CD4-positive, alpha-beta T cell (primary cell): ENCODE measurements around the gene MINDY3. TPM values are rescaled to one million over a fixed set of nuclear protein-coding genes. Genes with fewer than 3 reads are reported as not detected.

Source experiments
- ATAC-seq: fragments of 200-7000 bp; cut with Tn5 transposase; one replicate; pipeline ENCODE4 v1.10.0; 2022; ENCODE audit warnings: mild to moderate bottlenecking; ENCODE audit not compliant: poor library complexity
- CTCF ChIA-PET: fragments of 350-600 bp; sonication (Branson Sonifier 250); formaldehyde crosslinking; loops from one replicate; lab custom pipeline; 2021; ENCODE audit warnings: antibody characterized with exemption, inconsistent platforms; lab: Charles Lee
- POLR2A ChIA-PET: fragments of 350-600 bp; sonication (Branson Sonifier 250); formaldehyde crosslinking; loops from one replicate; lab custom pipeline; 2021; ENCODE audit warnings: antibody characterized with exemption, inconsistent platforms; lab: Charles Lee
- DNase-seq, 14 experiments: peaks; one replicate each; pipeline ENCODE4 v3.0.0-alpha.2; 2013 to 2020; ENCODE audit warnings: mixed read lengths in 2 of 14
- H3K27ac ChIP-seq, 2 donors: one replicate each; pipeline versions ENCODE4 v1.5.1 to v1.7.0; 2013; ENCODE audit warnings: low read length in 2 of 2, low read depth in 1 of 2, mild to moderate bottlenecking in 1 of 2
- H3K27me3 ChIP-seq, 2 experiments: 1 replicate in 1 of 2; 2 replicates in 1 of 2; pipeline versions ENCODE4 v1.6.1 to v1.7.0; 2013; ENCODE audit warnings: low read length in 2 of 2, control low read depth in 1 of 2, mild to moderate bottlenecking in 1 of 2, moderate library complexity in 1 of 2; ENCODE audit not compliant: insufficient read depth in 2 of 2, control insufficient read depth in 1 of 2
- H3K36me3 ChIP-seq: one replicate; pipeline ENCODE4 v1.6.1; 2013; ENCODE audit warnings: low read length, control low read depth; ENCODE audit not compliant: insufficient read depth
- H3K4me1 ChIP-seq: one replicate; pipeline ENCODE4 v1.6.1; 2013; ENCODE audit warnings: low read length, control low read depth; ENCODE audit not compliant: insufficient read depth
- H3K4me3 ChIP-seq: one replicate; pipeline ENCODE4 v1.5.1; 2013; ENCODE audit warnings: mild to moderate bottlenecking, low read length, moderate library complexity
- H3K9me3 ChIP-seq, 2 experiments: 1 replicate in 1 of 2; 2 replicates in 1 of 2; pipeline versions ENCODE4 v1.6.1 to v1.7.0; 2013; ENCODE audit warnings: low read length in 2 of 2, mild to moderate bottlenecking in 2 of 2, control low read depth in 1 of 2, moderate library complexity in 1 of 2; ENCODE audit not compliant: control insufficient read depth in 1 of 2, insufficient read depth in 1 of 2
- H3K27ac Mint-ChIP-seq: one replicate; pipeline ENCODE4 v1.8.0; 2020; ENCODE audit warnings: mixed read lengths
- H3K27me3 Mint-ChIP-seq: one replicate; pipeline ENCODE4 v1.8.0; 2021; ENCODE audit warnings: mixed read lengths
- H3K36me3 Mint-ChIP-seq: one replicate; pipeline ENCODE4 v1.8.0; 2021; ENCODE audit warnings: low read depth, mixed read lengths
- H3K4me1 Mint-ChIP-seq: one replicate; pipeline ENCODE4 v1.8.0; 2021; ENCODE audit warnings: low read depth, mixed read lengths
- H3K4me3 Mint-ChIP-seq: one replicate; pipeline ENCODE4 v1.8.0; 2020; ENCODE audit warnings: mild to moderate bottlenecking, mixed read lengths
- H3K9me3 Mint-ChIP-seq: one replicate; pipeline ENCODE4 v1.8.0; 2020; ENCODE audit warnings: mixed read lengths
- intact Hi-C, 2 experiments: fragments of 100-400 bp; cut with DNase I in 1 of 2; cut with micrococcal nuclease in 1 of 2; formaldehyde crosslinking; loops; one replicate each; pipeline versions ENCODE4 v1.15.1 to v1.9.0; 2023 to 2025; cut with DNase I, micrococcal nuclease
- total RNA-seq, 174 experiments: library from RNA in 2 of 174; stranded (reverse) in 2 of 174; gene quantifications; one replicate each; pipeline ENCODE4 v1.2.3 and lab custom pipeline; 2021 to 2026
- TF ChIP-seq, protein P1 (sequence below): fragments of 200-600 bp; IDR thresholded peaks from one replicate; pipeline ENCODE4 v1.8.0; 2022; ENCODE audit warnings: antibody characterized with exemption, mild to moderate bottlenecking

Gene MINDY3
- total RNA-seq, 2 experiments from 2014 or later: 39.8 to 40.6 TPM

DNA sequence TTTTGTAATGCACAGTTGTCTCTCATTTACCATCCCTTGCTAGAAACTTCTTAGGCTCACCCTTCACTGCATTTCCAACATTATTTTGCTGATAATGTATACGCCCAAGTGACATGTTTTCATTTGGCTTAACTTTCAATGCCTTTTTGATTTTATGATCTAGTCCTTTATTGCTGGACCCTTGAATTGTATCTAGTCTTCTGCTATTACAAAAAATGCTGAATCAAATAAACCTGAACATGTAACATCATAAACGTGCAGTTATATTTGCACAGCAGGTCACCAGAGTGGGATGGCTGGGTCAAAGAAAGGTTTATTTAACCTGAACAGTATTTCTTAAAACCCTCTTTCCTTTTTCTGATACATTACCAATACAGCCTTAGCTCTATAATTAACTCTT lies 63.0 kb downstream of the MINDY3 start:
- ChIA-PET CTCF (no interaction called here), POLR2A (no interaction called here)
- no peaks in the 10 kb centered on the region for H3K9me3 ChIP-seq
- H3K4me3 ChIP-seq: no peak overlapping the region
- intact Hi-C loops: no loop called here
- ATAC-seq: no peak
- TF ChIP-seq, protein P1, sequence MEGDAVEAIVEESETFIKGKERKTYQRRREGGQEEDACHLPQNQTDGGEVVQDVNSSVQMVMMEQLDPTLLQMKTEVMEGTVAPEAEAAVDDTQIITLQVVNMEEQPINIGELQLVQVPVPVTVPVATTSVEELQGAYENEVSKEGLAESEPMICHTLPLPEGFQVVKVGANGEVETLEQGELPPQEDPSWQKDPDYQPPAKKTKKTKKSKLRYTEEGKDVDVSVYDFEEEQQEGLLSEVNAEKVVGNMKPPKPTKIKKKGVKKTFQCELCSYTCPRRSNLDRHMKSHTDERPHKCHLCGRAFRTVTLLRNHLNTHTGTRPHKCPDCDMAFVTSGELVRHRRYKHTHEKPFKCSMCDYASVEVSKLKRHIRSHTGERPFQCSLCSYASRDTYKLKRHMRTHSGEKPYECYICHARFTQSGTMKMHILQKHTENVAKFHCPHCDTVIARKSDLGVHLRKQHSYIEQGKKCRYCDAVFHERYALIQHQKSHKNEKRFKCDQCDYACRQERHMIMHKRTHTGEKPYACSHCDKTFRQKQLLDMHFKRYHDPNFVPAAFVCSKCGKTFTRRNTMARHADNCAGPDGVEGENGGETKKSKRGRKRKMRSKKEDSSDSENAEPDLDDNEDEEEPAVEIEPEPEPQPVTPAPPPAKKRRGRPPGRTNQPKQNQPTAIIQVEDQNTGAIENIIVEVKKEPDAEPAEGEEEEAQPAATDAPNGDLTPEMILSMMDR: no peak
- no peak for DNase-seq
- no peak overlapping the region for H3K27ac Mint-ChIP-seq
- no peaks in the 10 kb centered on the region for H3K4me1 ChIP-seq
- no peaks in the 10 kb centered on the region for H3K4me1 Mint-ChIP-seq
- no peaks in the 10 kb centered on the region for H3K9me3 Mint-ChIP-seq
- no peaks in the 10 kb centered on the region for H3K27me3 Mint-ChIP-seq
- no peaks in the 10 kb centered on the region for H3K27me3 ChIP-seq
- H3K36me3 ChIP-seq: peaks cover 28% of the 10 kb centered on the region
- peaks cover 82% of the 10 kb centered on the region for H3K36me3 Mint-ChIP-seq
- H3K27ac ChIP-seq: no peak overlapping the region
- H3K4me3 Mint-ChIP-seq: no peak overlapping the region

DNA sequence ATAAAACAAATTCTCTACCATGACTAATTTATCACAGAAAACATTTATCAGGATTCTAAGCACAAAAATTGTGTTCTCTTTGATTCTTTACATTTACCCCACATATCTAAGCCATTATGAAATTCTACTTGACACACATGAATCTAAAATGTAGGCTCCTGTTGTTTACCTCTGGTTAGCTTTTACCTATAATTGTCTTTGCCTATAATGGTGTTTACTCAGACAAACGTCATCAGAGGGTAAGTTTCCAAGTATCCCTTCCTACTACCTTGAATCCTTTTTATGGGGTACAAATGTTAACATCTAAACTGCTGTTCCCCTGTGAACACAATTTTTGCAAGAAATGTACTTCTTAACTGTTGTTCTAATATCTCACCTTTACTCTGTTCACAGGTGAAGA lies 63.5 kb downstream of the MINDY3 start:
- no peak for ATAC-seq
- H3K36me3 Mint-ChIP-seq: peaks cover 79% of the 10 kb centered on the region
- no peak overlapping the region for H3K4me3 Mint-ChIP-seq
- intact Hi-C loops: no loop called here
- CTCF ChIA-PET: no interaction called here
- no peak overlapping the region for H3K27ac Mint-ChIP-seq
- no peak for DNase-seq
- H3K9me3 ChIP-seq: no peaks in the 10 kb centered on the region
- TF ChIP-seq, protein P1: no peak
- peaks cover 32% of the 10 kb centered on the region for H3K36me3 ChIP-seq
- no peaks in the 10 kb centered on the region for H3K4me1 ChIP-seq
- H3K4me3 ChIP-seq: no peak overlapping the region
- H3K27ac ChIP-seq: no peak overlapping the region
- H3K27me3 ChIP-seq: no peaks in the 10 kb centered on the region
- POLR2A ChIA-PET: no interaction called here
- no peaks in the 10 kb centered on the region for H3K9me3 Mint-ChIP-seq
- no peaks in the 10 kb centered on the region for H3K4me1 Mint-ChIP-seq
- H3K27me3 Mint-ChIP-seq: no peaks in the 10 kb centered on the region

DNA sequence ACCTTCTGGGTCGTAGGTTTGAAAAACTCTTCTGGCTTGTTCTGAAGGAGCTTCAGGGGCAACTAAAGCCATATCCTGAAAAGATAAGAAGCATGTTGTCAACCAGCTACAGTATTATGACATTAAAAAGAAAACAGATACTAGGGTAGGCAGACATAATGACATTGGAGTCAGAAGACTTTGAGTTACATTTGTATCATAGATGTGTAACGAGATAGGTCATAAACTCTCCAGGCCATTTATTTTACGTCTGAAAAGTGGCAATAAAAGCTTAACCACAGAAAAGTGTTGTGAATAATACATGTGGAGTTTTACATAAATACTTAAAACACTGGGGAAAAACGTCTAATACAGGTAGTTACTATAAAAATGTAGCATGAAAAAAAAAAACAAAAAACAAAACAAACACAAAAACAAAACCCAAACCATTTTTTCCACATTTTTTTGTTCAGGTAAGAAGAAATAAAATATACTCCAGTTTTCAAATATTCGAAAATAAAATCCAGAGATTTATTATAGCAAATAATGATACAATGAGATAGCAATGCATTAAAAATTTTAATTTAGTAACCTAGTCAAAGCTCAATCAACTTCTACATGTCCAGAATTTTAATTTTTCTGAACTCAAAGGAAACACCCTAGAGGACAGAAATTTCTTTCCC lies 64.1 kb downstream of the MINDY3 start:
- no peaks in the 10 kb centered on the region for H3K27me3 Mint-ChIP-seq
- peaks cover 36% of the 10 kb centered on the region for H3K36me3 ChIP-seq
- intact Hi-C loops: no loop called here
- H3K4me3 ChIP-seq: no peak overlapping the region
- no peaks in the 10 kb centered on the region for H3K9me3 ChIP-seq
- H3K27me3 ChIP-seq: no peaks in the 10 kb centered on the region
- no peak for ATAC-seq
- H3K4me3 Mint-ChIP-seq: no peak overlapping the region
- TF ChIP-seq, protein P1: no peak
- H3K27ac ChIP-seq: no peak overlapping the region
- H3K9me3 Mint-ChIP-seq: no peaks in the 10 kb centered on the region
- no peaks in the 10 kb centered on the region for H3K4me1 ChIP-seq
- peaks cover 79% of the 10 kb centered on the region for H3K36me3 Mint-ChIP-seq
- DNase-seq: no peak
- CTCF ChIA-PET: no interaction called here
- POLR2A ChIA-PET: no interaction called here
- H3K27ac Mint-ChIP-seq: no peak overlapping the region
- no peaks in the 10 kb centered on the region for H3K4me1 Mint-ChIP-seq
